ENCODE results near the gene POLR3E.

The POLR3E gene

GRCh38 chr16:22326369-22326652 lies 29.1 kb downstream of the POLR3E start:
- no peak for DNase-seq (ENCODE audit: low read depth)
- no peak overlapping the region for H3K4me3 ChIP-seq (ENCODE audit: low read depth, low read length)
- TF ChIP-seq CTCF (IDR thresholded peaks at IDR 0.05; ENCODE audit: insufficient read depth, low read depth, low read length, missing control alignments) = no peak

GRCh38 chr16:22326771-22327445 lies 29.7 kb downstream of the POLR3E start:
- TF ChIP-seq CTCF (IDR thresholded peaks at IDR 0.05; ENCODE audit: insufficient read depth, low read depth, low read length, missing control alignments) = no peak
- no peak for DNase-seq (ENCODE audit: low read depth)
- H3K4me3 ChIP-seq (ENCODE audit: low read depth, low read length) = no peak overlapping the region

GRCh38 chr16:22327446-22327775 lies 30.2 kb downstream of the POLR3E start:
- no peak for TF ChIP-seq CTCF (IDR thresholded peaks at IDR 0.05; ENCODE audit: insufficient read depth, low read depth, low read length, missing control alignments)
- DNase-seq (ENCODE audit: low read depth) = no peak
- H3K4me3 ChIP-seq (ENCODE audit: low read depth, low read length) = no peak overlapping the region

GRCh38 chr16:22328081-22328725 lies 31.0 kb downstream of the POLR3E start:
- TF ChIP-seq CTCF (IDR thresholded peaks at IDR 0.05; ENCODE audit: insufficient read depth, low read depth, low read length, missing control alignments) = no peak
- no peak for DNase-seq (ENCODE audit: low read depth)
- H3K4me3 ChIP-seq (ENCODE audit: low read depth, low read length) = no peak overlapping the region

GRCh38 chr16:22329199-22329695 lies 32.0 kb downstream of the POLR3E start:
- DNase-seq (ENCODE audit: low read depth) = no peak
- H3K4me3 ChIP-seq (ENCODE audit: low read depth, low read length) = no peak overlapping the region
- TF ChIP-seq CTCF (IDR thresholded peaks at IDR 0.05; ENCODE audit: insufficient read depth, low read depth, low read length, missing control alignments) = no peak

GRCh38 chr16:22330326-22330725 lies 33.1 kb downstream of the POLR3E start:
- H3K4me3 ChIP-seq (ENCODE audit: low read depth, low read length) = no peak overlapping the region
- DNase-seq (ENCODE audit: low read depth) = no peak
- no peak for TF ChIP-seq CTCF (IDR thresholded peaks at IDR 0.05; ENCODE audit: insufficient read depth, low read depth, low read length, missing control alignments)
